A549 (cell line): Measurements from ENCODE around the gene MUC3A.
"Not testable (repeated sequence)": the region's sequence is repeated elsewhere in the genome, so short reads cannot be mapped to it uniquely, and the experiment has no call there.

Source experiments
- BHLHE40 ChIP-seq: IDR thresholded peaks from 2 replicates; pipeline ENCODE4 v1.6.1; 2012; ENCODE audit warnings: low read depth, low read length, inconsistent platforms
- EP300 ChIP-seq, 2 experiments: fragments of >200 bp; sonication (Bioruptor Twin); formaldehyde crosslinking; IDR thresholded peaks; 2 replicates in 1 of 2; 3 replicates in 1 of 2; pipeline ENCODE4 v1.6.1; 2016 to 2017
- MAZ ChIP-seq: fragments of 150-350 bp; IDR thresholded peaks from 2 replicates; pipeline ENCODE4 v1.6.1; 2014; ENCODE audit warnings: antibody characterized with exemption, low read depth, low read length, borderline replicate concordance
- PHF8 ChIP-seq: fragments of 200-600 bp; sonication (generic); IDR thresholded peaks from 2 replicates; pipeline ENCODE4 v1.6.1; 2016; ENCODE audit warnings: low read depth, mild to moderate bottlenecking, antibody characterized with exemption, moderate library complexity, borderline replicate concordance
- POLR2A ChIP-seq: IDR thresholded peaks from 2 replicates; pipeline ENCODE4 v1.6.1; 2012; ENCODE audit warnings: mild to moderate bottlenecking, low read length
- RFX5 ChIP-seq: fragments of 450-650 bp; IDR thresholded peaks from 2 replicates; pipeline ENCODE4 v1.7.1; 2014; ENCODE audit warnings: antibody characterized with exemption, mild to moderate bottlenecking, moderate library complexity
- SREBF2 ChIP-seq: fragments of 450-650 bp; IDR thresholded peaks from 2 replicates; pipeline ENCODE4 v1.6.1; 2014; ENCODE audit warnings: mild to moderate bottlenecking, moderate library complexity
- ZFP36 ChIP-seq: fragments of 450-650 bp; IDR thresholded peaks from 2 replicates; pipeline ENCODE4 v1.6.1; 2014; ENCODE audit warnings: borderline replicate concordance; ENCODE audit not compliant: partially characterized antibody
- TF ChIP-seq, protein P1 (sequence below): fragments of >200 bp; sonication (Bioruptor Twin); formaldehyde crosslinking; IDR thresholded peaks from 3 replicates; pipeline ENCODE4 v1.5.1; 2016
- TF ChIP-seq, protein P2 (sequence below): fragments of 200-600 bp; sonication (generic); IDR thresholded peaks from 2 replicates; pipeline ENCODE4 v1.6.1; 2016; ENCODE audit warnings: antibody characterized with exemption, mild to moderate bottlenecking, moderate library complexity
- TF ChIP-seq, protein P3 (sequence below): fragments of >200 bp; sonication (Bioruptor Twin); formaldehyde crosslinking; IDR thresholded peaks from 2 replicates; pipeline ENCODE4 v1.6.1; 2016
- TF ChIP-seq, protein P4 (sequence below): fragments of 150-350 bp; IDR thresholded peaks from 2 replicates; pipeline ENCODE4 v1.6.1; 2014; ENCODE audit warnings: low read depth, mild to moderate bottlenecking, low read length

DNA sequence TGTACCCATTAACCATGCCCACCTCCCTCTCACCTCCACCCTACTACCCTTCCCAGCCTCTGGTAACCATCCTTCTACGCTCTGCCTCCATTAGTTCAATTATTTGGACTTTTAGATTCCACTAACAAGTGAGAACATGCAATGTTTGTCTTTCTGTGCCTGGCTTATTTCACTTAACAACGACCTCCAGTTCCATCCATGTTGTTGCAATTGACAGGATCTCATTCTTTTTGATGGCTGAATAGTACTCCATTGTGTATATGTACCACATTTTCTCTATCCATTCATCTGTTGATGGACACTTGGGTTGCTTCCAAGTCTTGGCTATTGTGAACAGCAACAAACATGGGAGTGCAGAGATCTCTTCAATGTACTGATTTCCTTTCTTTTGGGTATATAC lies 58.0 kb downstream of the MUC3A start:
- not testable (repeated sequence) for TF ChIP-seq BHLHE40; SREBF2; PHF8; POLR2A; ZFP36; EP300 (IDR thresholded peaks at IDR 0.05); MAZ; RFX5
- TF ChIP-seq, protein P1, sequence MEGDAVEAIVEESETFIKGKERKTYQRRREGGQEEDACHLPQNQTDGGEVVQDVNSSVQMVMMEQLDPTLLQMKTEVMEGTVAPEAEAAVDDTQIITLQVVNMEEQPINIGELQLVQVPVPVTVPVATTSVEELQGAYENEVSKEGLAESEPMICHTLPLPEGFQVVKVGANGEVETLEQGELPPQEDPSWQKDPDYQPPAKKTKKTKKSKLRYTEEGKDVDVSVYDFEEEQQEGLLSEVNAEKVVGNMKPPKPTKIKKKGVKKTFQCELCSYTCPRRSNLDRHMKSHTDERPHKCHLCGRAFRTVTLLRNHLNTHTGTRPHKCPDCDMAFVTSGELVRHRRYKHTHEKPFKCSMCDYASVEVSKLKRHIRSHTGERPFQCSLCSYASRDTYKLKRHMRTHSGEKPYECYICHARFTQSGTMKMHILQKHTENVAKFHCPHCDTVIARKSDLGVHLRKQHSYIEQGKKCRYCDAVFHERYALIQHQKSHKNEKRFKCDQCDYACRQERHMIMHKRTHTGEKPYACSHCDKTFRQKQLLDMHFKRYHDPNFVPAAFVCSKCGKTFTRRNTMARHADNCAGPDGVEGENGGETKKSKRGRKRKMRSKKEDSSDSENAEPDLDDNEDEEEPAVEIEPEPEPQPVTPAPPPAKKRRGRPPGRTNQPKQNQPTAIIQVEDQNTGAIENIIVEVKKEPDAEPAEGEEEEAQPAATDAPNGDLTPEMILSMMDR = not testable (repeated sequence)
- TF ChIP-seq, protein P2, sequence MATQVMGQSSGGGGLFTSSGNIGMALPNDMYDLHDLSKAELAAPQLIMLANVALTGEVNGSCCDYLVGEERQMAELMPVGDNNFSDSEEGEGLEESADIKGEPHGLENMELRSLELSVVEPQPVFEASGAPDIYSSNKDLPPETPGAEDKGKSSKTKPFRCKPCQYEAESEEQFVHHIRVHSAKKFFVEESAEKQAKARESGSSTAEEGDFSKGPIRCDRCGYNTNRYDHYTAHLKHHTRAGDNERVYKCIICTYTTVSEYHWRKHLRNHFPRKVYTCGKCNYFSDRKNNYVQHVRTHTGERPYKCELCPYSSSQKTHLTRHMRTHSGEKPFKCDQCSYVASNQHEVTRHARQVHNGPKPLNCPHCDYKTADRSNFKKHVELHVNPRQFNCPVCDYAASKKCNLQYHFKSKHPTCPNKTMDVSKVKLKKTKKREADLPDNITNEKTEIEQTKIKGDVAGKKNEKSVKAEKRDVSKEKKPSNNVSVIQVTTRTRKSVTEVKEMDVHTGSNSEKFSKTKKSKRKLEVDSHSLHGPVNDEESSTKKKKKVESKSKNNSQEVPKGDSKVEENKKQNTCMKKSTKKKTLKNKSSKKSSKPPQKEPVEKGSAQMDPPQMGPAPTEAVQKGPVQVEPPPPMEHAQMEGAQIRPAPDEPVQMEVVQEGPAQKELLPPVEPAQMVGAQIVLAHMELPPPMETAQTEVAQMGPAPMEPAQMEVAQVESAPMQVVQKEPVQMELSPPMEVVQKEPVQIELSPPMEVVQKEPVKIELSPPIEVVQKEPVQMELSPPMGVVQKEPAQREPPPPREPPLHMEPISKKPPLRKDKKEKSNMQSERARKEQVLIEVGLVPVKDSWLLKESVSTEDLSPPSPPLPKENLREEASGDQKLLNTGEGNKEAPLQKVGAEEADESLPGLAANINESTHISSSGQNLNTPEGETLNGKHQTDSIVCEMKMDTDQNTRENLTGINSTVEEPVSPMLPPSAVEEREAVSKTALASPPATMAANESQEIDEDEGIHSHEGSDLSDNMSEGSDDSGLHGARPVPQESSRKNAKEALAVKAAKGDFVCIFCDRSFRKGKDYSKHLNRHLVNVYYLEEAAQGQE = not testable (repeated sequence)
- TF ChIP-seq, protein P3, sequence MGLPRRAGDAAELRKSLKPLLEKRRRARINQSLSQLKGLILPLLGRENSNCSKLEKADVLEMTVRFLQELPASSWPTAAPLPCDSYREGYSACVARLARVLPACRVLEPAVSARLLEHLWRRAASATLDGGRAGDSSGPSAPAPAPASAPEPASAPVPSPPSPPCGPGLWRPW = not testable (repeated sequence)
- TF ChIP-seq, protein P4, sequence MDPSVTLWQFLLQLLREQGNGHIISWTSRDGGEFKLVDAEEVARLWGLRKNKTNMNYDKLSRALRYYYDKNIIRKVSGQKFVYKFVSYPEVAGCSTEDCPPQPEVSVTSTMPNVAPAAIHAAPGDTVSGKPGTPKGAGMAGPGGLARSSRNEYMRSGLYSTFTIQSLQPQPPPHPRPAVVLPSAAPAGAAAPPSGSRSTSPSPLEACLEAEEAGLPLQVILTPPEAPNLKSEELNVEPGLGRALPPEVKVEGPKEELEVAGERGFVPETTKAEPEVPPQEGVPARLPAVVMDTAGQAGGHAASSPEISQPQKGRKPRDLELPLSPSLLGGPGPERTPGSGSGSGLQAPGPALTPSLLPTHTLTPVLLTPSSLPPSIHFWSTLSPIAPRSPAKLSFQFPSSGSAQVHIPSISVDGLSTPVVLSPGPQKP = not testable (repeated sequence)
